ENCODE data around the gene MTMR12.
"Not testable (repeated sequence)": the region's sequence is repeated elsewhere in the genome, so short reads cannot be mapped to it uniquely, and the experiment has no call there.

Gene MTMR12

DNA sequence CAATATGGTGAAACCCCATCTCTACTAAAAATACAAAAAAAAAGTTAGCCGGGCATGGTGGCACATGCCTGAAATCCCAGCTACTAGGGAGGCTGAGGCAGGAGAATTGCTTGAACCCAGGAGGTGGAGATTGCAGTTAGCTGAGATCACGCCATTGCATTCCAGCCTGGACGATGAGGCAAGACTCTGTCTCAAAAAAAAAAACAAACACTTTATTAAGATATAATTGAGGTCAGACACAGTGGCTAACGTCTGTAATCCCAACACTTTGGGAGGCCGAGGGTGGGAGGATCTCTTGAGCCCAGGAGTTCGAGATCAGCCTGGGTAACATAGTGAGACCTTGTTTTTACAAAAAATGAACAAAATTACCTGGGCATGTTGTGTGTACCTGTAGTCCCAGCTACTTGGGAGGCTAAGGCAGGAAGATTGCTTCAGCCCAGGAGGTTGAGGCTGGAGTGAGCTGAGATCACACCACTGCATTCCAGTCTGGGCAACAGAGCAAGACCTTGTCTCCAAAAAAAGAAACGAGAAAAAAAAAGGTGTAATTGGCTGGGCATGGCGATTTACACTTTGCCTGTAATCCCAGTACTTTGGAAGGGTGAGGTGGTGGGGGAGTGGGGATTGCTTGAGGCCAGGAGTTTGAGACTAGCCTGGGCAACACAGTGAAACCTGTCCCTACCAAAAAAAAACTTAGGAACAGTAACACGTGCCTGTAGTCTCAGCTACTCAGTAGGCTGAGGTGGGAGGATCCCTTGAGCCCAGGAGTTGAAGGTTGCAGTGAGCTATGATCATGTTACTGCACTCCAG, 16.6 kb downstream of the MTMR12 start:
- not testable (repeated sequence) for DNase-seq

DNA sequence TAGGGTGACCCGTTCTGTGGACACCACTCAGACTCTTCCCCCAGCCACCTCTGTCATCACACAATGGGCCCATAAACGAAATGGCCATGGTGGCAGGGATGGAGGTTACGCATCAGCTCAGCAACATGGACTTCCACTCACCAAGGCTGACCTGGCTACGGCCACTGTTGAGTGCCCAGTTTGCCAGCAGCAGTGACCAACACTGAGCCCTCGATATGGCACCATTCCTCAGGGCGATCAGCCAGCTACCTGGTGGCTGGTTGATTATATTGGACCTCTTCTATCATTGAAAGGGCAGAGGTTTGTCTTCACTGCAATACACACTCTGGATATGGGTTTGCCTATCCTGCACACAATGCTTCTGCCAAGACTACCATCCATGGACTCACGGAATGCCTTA, 21.1 kb downstream of the MTMR12 start:
- no peak for DNase-seq

DNA sequence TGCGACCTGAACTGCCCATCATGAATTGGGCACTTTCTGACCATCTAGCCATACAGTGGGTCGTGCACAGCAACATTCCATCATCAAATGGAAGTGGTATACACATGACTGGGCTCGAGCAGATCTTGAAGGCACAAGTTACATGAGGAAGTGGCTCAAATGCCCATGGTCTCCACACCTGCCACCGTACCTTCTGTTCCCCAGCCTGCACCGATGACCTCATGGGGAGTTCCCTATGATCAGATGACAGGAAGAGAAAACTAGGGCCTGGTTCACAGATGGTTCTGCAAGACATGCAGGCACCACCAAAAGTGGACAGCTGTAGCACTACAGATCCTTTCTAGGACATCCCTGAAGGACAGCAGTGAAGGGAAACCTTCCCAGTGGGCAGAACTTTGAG, 21.8 kb downstream of the MTMR12 start:
- no peak for DNase-seq

DNA sequence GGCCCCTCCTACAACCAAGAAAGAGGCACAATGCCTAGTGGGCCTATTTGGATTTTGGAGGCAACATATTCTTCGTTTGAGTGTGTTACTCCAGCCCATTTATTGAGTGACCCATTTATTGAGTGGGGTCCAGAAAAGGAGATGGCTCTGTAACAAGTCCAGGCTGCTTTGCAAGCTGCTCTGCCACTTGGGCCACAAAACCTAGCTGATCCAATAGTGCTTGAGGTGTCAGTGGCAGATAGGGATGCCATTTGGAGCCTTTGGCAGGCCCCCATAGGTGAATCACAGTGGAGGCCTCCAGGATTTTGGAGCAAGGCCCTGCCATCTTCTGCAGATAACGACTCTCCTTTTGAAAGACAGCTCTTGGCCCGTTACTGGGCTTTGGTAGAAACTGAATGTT, 22.2 kb downstream of the MTMR12 start:
- not testable (repeated sequence) for DNase-seq

DNA sequence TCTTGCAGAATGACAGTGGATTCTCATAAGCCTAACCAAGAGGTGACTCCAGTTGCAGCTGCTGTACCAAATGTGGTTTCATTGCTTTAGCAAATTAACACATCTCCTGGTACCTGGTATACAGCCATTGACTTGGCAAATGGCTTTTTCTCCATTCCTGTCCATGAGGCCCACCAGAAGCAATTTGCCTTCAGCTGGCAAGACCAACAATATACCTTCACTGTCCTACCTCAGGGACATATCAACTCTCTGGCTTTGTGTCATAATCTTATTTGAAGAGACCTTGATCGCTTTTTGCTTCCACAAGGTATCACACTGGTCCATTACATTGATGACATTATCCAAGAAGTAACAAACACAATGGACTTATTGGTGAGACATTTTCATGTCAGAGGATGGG, 22.8 kb downstream of the MTMR12 start:
- DNase-seq = not testable (repeated sequence)

DNA sequence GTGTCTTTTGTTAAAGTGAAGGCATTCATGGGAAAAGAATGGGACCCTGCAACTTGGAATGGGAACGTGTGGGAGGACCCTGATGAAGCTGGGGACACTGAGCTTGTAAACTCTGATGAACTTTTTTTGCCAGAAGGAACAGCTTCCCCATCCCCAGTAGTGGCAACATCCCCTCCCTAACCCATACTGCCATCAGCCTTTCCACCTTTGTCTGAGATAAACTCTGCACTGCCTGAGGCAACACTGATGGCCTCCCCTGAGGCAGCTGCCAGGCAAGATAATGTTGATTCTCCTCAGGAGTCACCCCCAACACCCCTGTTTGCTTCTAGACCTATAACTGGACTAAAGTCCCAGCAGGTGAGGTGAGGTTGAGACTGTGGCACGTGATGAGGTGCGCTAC, 24.6 kb downstream of the MTMR12 start:
- DNase-seq = not testable (repeated sequence)

DNA sequence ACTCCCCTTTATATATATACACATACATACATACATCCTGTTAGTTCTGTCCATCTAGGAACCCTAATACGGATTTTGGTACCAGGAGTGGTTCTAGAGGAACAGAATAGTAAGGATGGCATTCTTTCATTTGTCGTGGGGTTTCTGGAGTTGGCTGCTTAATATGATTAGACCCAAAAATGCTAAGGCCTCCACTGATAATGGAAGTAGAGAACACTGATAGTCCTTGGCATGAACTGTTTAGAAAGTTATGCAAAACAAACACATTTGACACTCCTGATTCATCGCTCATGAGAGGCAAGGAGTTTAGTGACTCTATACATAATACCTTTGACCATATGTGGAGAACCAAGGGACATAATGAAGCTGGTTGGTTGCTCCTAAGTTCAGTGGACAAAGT, 25.2 kb downstream of the MTMR12 start:
- not testable (repeated sequence) for DNase-seq

DNA sequence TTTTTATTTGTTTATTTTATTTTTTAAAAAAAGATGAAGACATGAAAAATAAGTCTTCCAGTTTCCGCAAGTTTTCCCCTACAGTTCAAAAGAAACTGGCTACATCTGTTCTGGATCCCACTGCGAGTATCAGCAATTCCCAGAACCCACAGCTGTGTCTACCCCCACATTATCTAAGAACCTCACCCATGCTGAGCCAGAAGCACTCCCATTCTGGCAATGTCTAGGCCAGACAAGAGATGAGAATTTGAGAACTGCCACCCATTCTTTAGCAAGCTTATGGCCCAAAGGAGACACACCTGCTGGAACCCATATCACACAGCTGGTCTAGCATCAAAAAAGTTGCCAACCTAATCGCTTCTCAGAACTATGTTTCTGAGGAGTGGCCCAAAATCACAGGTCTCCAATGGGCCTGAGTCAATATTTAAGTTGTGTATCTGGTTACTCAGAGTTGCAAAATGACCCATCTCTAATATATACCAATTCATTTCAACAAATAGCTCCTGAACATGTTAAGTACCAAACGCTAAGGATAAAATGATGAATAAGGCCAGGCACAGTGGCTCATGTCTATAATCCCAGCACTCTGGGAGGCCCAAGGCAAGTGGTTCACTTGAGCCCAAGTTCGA, 27.1 kb downstream of the MTMR12 start:
- DNase-seq = no peak

DNA sequence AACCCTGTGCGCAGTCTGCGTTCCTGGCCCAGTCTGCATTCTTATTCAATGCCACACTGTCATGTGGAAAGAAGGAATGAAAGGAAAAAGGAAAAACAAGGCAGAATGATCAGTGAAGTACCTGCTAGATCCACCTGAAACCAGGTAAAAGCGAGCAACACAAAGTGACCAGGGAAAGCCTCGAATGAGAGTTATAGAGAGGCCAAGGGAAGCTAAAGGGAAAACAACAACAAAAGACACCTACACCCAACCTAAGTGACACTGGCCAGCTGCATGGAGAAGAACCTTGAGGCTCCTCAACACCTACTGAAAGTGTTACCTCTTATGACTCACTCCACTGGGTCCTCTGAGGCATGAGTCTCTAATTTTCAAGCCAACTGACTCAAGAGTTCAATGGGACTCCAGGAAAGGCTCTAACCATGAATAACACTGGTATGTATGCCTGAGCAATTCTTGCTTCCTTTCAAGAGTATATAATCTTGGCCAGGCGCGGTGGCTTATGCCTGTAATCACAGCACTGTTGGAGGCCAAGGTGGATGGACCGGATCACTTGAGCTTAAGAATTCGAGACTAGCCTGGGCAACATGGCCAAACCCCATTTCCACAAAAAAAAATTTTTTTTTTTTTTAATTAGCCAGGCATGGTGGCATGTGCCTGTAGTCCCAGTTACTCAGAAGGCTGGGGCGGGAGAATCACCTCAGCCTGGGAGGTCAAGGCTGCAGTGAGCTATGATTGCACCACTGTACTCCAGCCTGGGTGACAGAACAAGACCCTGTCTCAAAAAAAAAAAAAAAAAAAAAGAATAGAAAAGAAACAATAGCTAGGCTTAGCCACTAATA, 29.0 kb downstream of the MTMR12 start:
- DNase-seq = no peak

DNA sequence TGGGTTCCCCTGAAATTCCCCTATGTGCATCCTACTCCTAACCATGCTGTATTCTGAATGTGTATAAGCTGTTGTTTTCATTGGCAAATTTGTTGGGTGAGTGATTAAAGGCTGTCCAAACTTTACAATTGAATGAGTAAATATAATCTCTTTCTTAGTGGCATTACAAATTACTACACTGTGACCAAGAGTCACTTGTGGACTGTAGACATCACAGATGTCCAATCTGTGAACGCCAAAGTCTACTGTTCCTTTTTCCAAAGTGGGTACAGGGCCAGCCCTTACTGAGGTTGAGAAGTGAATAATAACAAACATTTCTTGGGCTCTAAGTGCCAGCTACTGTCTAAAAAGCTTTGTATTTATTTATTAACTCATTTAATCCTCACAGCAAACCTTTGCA, 29.7 kb downstream of the MTMR12 start:
- no peak for DNase-seq

DNA sequence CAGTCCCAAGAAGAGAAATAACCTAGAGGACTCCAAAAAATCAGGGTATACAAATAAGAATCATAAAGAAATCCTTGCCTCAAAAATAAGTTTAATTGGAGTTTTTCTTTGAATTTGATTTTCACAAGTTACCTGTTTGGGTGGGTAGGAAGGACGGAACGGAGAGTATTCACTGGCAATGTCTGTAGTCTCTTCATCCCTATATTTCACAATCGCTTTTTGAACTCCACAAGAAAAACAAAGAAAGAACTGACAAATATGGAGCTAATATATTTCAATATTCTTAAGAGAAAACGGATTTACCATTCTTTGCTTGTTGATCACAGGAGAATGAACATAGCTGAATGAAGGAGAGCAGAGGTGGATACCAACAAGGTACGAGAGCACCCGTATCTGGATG, 30.1 kb downstream of the MTMR12 start:
- no peak for DNase-seq

DNA sequence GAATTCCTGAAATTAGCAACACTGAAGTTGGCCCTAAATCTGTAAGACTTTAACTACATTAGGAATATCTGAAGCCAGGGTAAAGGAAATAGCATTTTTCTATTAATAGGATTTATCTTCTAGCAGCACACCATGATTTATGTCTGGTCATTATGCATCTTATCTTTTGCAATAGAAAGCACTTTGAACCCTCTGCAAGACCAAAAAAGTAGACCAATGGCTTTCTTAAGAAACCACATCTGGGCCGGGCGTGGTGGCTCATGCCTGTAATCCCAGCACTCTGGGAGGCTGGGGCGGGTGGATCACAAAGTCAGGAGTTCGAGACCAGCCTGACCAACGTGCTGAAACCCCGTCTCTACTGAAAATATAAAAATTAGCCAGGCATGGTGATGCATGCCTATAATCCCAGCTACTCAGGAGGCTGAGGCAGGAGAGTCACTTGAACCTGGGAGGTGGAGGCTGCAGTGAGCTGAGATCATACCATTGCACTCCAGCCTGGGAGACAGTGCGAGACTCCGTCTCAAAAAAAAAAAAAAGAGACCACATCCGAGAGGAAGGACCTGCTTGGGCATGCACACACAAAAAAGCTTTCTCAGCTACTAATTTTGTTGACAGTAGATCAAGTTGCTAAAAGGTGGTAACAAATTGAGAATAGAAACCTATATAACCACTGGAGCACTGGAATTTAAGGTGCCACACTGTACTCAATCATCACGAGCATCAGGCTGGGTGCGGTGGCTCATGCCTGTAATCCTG, 31.2 kb downstream of the MTMR12 start:
- DNase-seq = not testable (repeated sequence)

DNA sequence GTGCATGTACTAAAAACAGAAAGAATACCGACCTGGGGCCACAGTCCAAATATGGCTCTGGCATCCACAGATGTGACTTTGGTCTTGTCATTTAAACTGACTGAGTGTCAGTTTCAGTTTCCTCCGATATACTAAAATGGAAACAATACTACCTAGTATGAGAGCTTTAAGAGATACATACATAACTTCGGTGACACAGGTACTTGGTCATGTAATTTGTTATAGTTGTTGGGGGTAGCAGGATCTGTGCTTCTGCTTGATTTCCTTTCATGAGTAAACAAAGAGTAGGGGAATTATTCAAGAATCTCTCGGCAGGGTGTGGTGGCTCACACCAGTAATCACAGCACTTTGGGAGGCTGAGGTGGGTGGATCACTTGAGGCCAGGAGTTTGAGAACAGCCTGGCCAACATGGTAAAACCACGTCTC, 32.1 kb downstream of the MTMR12 start:
- no peak for DNase-seq

DNA sequence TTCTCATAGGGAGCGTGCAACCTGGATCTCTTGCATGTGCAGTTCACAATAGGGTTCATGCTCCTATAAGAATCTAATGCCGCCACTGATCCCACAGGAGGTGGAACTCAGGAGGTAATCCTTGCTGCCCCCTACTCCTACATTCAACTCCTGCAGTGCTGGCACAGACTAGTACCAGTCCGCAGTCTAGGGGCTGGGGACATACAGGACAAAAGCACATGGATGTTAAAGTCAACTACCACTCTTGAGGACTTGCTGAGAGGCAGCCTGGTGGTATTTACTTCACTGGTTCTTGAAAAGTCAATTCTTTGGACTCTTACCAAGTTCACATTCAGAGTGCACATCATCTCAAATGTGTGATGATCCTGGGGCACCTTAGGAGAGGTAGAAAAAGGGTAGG, 33.0 kb downstream of the MTMR12 start:
- DNase-seq = no peak

DNA sequence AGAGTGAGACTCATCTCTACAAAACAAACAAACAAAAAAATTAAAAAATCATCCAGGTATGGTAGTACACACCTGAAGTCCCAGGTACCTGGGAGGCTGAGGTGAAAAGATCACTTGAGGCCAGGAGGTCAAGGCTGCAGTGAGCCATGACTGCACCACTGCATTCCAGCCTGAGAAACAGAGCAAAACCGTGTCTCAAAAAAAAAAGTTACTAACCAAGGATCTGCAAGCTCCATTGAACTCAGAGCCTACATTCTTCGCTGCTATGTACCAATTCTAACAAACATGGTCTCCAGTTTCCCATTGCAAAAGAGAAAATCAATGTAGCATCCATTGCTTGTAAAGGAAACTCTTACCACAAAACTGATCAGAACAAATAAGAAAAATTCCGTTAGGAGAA, 33.5 kb downstream of the MTMR12 start:
- no peak for DNase-seq

DNA sequence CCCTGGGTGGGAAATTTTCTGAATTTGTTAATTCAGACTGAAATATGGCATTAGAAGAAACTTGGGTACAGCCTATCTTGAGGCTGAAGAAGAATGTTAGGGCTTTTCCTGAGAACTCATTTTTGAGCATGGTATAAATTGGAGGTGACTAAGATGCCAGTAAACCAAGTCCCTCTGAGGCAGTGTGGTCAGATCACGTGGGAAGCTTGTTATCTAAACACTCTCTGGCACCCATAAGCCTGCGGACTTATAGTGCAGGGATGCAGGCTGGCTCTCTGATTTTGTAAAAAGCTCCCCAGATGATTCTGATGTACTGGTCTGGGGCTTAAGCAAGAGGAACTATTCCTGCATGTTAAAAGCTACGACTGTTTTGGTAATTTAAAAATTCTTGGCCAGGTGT, 34.3 kb downstream of the MTMR12 start:
- DNase-seq = no peak

DNA sequence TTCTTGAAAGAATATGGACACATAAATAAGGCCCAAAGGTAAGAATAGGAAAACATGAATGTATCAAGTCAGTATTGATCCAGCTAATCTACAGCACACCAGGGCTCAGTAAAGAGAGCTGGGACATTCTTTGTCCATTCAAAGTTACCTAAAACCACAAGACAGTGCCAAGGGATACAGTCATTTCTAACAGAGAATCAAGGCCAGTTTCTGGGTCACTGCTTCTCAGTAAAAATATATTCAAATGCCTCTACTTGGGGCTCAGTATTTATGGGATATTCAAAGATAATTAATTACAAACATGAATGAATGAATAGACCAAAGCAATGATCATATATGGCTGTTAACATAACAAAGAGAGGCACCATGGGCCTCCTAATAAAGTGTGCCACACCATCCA, 34.9 kb downstream of the MTMR12 start:
- no peak for DNase-seq

DNA sequence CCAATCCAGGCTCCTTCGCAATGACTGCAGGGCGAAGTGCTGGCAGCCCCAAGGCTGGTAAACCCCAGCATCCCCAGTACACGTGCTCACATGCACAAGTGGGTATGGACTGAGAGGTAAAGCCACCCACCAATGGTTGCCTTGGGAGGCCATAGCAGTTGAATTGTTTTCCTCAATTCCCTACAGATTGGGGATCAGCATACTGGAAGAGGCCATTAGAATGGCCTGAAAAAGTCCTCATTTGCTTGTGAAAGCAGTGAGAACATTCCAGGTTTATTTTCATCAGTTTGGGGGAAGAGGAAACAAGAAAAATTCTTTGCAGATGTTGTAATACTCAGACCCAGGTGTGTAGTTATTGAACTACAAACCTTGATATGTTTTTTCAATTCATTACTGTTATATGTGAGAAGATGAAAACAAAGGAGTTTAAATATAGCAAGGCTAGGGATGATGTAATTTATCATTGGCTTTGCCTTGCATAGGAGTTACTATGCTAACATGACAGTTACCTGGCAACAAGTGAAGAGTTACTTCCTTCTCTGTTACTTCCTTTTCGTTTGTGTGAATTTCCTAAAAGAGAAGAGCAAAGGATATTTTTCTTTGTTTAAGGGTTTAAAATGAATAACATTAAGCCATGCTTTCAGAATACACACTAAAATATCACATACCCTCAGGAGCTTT, 36.4 kb downstream of the MTMR12 start:
- no peak for DNase-seq

DNA sequence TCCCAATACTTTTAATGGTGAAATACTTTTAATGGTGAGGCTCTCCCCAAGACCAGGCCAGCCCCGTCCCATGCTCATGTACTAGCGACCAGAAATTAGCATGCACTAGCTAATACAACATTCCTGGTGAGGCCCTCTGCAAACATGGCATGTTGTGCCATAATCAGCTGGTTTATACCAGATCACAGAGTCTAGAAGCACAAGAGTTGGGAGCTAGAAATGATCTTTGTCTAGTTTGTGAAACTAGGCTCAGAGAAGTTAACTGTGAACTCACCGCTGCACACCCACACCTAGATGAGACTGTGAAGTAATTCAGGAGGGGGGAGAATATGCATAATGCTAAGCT, 37.4 kb downstream of the MTMR12 start:
- no peak for DNase-seq

DNA sequence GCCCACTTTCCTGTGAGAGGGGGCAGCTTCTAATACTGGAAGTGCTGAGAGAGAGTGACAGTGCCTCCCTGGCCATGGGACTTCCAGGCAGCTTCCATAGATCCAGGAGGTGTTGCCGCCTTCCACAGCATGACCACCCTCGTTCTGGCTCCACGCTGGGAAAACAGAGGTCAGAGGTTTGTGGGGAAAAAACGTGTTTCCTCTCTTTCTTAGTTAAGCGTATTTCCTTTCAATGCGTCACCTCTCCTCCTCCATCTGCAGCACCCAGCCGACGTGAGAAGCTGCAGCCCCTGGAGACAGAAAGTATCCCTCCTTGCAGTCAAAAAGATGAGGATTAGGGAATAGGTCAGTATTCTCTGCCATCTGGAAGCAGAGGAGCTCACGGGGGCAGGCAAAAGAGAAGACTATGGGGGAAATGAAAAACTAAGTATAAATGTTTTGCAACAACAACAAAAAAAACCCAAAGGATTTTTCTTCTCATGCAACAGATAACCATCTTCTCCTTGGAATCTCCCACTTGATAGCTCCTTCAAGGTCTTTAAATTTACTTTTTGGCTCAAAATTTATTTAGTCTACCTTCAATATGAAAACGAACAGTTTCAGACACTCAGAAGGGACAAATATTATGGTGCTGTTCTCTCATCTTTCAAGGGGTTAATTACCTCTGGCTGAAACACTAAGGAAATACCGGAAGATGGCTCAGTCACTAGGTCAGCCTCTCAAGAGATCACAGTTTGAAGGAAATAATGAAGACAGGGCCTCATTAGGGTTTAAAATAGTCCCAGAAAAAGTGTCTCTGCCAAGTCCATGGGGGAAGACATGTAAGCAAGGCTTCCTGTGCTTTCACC, 38.0 kb downstream of the MTMR12 start:
- DNase-seq = no peak

DNA sequence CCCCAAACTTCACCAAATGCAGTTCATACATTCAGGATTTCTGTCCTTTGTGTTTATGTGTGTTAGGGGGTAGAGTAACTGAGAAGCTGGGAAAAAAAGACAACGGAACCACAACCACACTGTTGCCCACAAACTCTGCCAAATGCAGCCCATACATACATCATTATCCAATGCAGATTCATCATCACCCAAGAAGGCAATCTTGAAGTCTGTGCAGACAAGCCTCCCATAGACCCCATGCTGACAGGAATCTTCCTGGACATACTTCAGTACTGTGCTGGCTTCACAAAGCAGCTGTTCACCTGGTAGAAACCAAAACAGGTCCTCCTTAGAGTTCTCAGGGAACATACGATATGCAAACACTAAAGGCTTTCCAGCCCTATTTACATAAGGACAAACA, 38.9 kb downstream of the MTMR12 start:
- no peak for DNase-seq

DNA sequence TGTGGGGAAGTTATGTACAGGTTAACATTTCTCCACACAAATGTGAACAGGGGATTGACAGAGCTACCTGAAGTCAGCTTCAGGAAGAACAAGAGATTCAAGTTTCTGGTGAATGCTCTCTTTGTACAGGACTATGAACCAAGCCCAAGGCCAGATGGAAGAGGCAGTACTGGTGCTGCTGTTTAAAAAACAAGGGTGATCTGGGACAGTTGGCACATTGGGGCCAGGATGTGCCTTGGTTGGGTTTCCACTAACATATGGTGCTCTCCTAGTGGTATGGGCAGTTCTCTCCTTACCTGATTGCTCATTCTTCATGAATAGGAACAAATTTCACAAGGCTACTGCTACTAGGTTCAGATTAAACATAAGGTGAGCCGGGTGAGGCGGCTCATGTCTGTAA, 40.0 kb downstream of the MTMR12 start:
- no peak for DNase-seq
